ENCODE data around the gene TM4SF18.
"Not testable (repeated sequence)": the region's sequence is repeated elsewhere in the genome, so short reads cannot be mapped to it uniquely, and the experiment has no call there.

- not testable (repeated sequence) for TF ChIP-seq POLR2A (IDR thresholded peaks at IDR 0.05; ENCODE audit: borderline replicate concordance, extremely low read depth, insufficient read depth, insufficient read length); CTCF (IDR thresholded peaks at IDR 0.05 in 2 of 3, conservative IDR thresholded peaks at IDR 0.05 in 1 of 3; ENCODE audit: borderline replicate concordance in 1 of 3, insufficient read depth in 1 of 3, low read depth in 2 of 3, low read length in 2 of 3)
Measured at GRCh38 chr3:149337486-149337885, 4.0 kb upstream of the TM4SF18 start.

Data from HCT116 (cell line).